Activated CD4-positive, alpha-beta T cell treated with anti-CD3 and anti-CD28 coated beads, Interleukin-2, amount 50 U/mL, for 1 hour (primary cell): ENCODE measurements around the gene CAMK2B.

ENCODE experiments used
- DNase-seq: peaks from one replicate; pipeline ENCODE4 v3.0.0-alpha.2; 2020

CAMK2B gene

GRCh38 chr7:44247868-44248651 lies 77.3 kb downstream of the CAMK2B start:
- no peak for DNase-seq

- no peak for DNase-seq
These were observed 78.8 kb downstream of the CAMK2B start for GRCh38 chr7:44246396-44247113.

GRCh38 chr7:44244282-44244681 lies 81.1 kb downstream of the CAMK2B start:
- peak; percentile 14 for DNase-seq

- DNase-seq, result no peak
These were observed 83.3 kb downstream of the CAMK2B start for GRCh38 chr7:44242091-44242490.

- peak; percentile 51 for DNase-seq
These were observed 84.3 kb downstream of the CAMK2B start for GRCh38 chr7:44240983-44241510.

- no peak for DNase-seq
These were observed 85.0 kb downstream of the CAMK2B start for GRCh38 chr7:44240376-44240775.

- no peak for DNase-seq
These were observed 86.0 kb downstream of the CAMK2B start for GRCh38 chr7:44239361-44239760.

- no peak for DNase-seq
These were observed 87.2 kb downstream of the CAMK2B start for GRCh38 chr7:44238116-44238695.

- no peak for DNase-seq
These were observed 87.7 kb downstream of the CAMK2B start for GRCh38 chr7:44237696-44238095.

- DNase-seq, result no peak
These were observed 89.1 kb downstream of the CAMK2B start for GRCh38 chr7:44236333-44236728.

GRCh38 chr7:44235582-44236332 lies 89.6 kb downstream of the CAMK2B start:
- no peak for DNase-seq

- DNase-seq, result no peak
These were observed 90.3 kb downstream of the CAMK2B start for GRCh38 chr7:44235066-44235465.

GRCh38 chr7:44232901-44233715 lies 92.3 kb downstream of the CAMK2B start:
- no peak for DNase-seq

GRCh38 chr7:44232396-44232795 lies 93.0 kb downstream of the CAMK2B start:
- DNase-seq, result no peak

- no peak for DNase-seq
These were observed 94.3 kb downstream of the CAMK2B start for GRCh38 chr7:44231088-44231487.

GRCh38 chr7:44230286-44230685 lies 95.1 kb downstream of the CAMK2B start:
- no peak for DNase-seq

GRCh38 chr7:44229546-44230105 lies 95.8 kb downstream of the CAMK2B start:
- no peak for DNase-seq

- no peak for DNase-seq
These were observed 96.6 kb downstream of the CAMK2B start for GRCh38 chr7:44228571-44229350.

GRCh38 chr7:44227911-44228310 lies 97.5 kb downstream of the CAMK2B start:
- DNase-seq, result no peak

GRCh38 chr7:44226396-44226753 lies 99.0 kb downstream of the CAMK2B start:
- DNase-seq, result no peak
